Retinal pigment epithelial cell (primary cell): ENCODE measurements around the gene SEPHS2.

Source experiments
- DNase-seq: peaks from one replicate; pipeline ENCODE4 v3.0.0-alpha.2; 2010; ENCODE audit warnings: low read depth
- H3K4me3 ChIP-seq: 2 replicates; pipeline ENCODE4 v1.5.1; 2011; ENCODE audit warnings: mild to moderate bottlenecking, low read length, control low read depth, moderate library complexity
- TF ChIP-seq, protein P1 (sequence below): conservative IDR thresholded peaks from 2 replicates; pipeline ENCODE4 v1.5.1; 2011; ENCODE audit warnings: low read depth, low read length, control low read depth, inconsistent platforms

SEPHS2 gene

DNA sequence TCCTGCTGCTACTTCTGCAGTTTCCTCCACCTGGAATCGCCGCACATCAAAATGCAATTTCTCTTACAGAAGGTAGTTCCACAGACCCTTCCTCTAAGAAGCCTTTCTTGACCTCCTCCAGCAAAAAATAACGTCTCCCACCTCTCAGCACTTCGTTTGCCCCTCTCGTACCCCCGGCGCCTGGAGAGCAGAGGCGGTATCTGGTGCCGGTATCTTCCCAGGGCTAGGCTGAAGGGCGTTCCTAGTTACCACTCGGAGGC lies 16.3 kb downstream of the SEPHS2 start:
- peak overlapping the region; percentile 68 for H3K4me3 ChIP-seq
- no peak for DNase-seq
- TF ChIP-seq, protein P1, sequence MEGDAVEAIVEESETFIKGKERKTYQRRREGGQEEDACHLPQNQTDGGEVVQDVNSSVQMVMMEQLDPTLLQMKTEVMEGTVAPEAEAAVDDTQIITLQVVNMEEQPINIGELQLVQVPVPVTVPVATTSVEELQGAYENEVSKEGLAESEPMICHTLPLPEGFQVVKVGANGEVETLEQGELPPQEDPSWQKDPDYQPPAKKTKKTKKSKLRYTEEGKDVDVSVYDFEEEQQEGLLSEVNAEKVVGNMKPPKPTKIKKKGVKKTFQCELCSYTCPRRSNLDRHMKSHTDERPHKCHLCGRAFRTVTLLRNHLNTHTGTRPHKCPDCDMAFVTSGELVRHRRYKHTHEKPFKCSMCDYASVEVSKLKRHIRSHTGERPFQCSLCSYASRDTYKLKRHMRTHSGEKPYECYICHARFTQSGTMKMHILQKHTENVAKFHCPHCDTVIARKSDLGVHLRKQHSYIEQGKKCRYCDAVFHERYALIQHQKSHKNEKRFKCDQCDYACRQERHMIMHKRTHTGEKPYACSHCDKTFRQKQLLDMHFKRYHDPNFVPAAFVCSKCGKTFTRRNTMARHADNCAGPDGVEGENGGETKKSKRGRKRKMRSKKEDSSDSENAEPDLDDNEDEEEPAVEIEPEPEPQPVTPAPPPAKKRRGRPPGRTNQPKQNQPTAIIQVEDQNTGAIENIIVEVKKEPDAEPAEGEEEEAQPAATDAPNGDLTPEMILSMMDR = no peak

DNA sequence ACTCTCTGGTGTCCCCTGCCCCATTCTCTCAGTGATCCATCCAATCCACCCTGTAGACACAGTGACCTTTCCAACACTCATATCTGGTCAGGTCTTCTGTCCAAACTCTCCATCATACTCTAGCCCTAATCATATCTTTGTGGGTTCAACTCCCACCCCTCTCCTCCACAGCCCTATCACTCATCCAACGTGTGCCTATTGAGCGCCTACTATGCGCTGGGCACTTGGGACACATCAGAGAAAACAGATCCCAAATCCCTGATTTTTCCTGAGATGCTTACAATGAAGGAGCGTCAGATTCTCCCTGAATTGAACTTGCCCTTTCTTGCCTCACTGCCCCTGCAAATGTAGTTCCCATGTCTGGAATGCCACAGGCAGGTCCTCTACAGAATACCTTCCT lies 17.6 kb downstream of the SEPHS2 start:
- TF ChIP-seq, protein P1 = no peak
- H3K4me3 ChIP-seq = no peak overlapping the region
- no peak for DNase-seq

DNA sequence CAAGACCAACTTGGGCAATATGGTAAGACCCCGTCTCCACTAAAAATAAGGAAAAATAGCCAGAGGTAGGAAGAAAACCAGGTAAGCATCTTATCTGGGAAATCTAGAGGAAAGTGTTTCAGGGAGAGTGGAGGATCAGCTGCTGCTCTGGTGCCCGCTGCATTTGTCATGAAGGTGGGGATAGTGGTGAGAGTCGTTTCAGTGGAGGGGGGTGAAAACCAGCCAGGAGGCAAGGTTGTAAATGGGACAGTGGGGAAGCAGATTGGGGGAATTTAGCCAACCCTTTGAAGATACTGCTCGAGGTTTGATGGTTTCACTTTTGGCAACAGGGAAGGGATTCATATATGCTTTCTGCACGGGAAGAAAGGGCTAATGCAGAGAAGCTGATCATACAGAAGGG lies 24.7 kb downstream of the SEPHS2 start:
- H3K4me3 ChIP-seq = no peak overlapping the region
- TF ChIP-seq, protein P1 = no peak
- DNase-seq = no peak

DNA sequence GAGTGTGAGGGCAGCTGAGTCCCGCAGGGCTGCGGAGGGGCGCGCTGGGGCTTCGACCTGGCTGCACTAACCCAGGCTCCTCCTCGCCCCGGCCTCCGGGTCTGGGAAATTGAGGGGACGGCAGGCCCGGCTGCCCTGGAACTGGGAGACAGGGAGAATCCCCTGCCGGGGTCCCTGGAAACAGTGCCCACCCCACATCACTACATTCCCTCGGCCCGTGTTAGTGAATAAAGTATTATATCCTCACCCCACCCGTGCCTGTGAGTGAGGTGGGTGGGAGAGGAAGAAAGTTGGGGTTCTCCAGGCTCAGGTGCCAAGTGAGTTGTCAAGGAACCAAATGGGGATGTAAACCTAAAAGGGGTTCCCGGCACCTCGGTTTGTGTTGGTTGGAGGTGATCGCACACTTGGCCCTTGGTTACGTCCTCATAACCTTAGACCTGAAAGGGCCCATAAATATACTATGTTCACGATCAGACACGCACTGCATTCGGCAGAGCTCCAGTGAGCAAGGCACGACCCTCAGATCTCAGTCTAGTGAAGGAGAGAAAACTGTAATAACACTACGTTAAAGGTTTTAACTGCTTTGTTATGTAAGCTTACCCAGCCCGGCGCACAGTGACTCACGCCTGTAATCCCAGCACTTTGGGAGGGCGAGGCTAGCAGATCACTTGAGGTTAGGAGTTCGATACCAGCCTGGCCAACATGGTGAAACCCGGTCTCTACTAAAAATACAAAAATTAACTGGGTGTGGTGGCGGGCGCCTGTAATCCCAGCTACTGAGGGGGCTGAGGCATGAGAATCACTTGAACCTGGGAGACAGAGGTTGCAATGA lies 27.1 kb downstream of the SEPHS2 start:
- H3K4me3 ChIP-seq = peak overlapping the region; percentile 43
- DNase-seq = no peak
- TF ChIP-seq, protein P1 = peak; percentile 19

DNA sequence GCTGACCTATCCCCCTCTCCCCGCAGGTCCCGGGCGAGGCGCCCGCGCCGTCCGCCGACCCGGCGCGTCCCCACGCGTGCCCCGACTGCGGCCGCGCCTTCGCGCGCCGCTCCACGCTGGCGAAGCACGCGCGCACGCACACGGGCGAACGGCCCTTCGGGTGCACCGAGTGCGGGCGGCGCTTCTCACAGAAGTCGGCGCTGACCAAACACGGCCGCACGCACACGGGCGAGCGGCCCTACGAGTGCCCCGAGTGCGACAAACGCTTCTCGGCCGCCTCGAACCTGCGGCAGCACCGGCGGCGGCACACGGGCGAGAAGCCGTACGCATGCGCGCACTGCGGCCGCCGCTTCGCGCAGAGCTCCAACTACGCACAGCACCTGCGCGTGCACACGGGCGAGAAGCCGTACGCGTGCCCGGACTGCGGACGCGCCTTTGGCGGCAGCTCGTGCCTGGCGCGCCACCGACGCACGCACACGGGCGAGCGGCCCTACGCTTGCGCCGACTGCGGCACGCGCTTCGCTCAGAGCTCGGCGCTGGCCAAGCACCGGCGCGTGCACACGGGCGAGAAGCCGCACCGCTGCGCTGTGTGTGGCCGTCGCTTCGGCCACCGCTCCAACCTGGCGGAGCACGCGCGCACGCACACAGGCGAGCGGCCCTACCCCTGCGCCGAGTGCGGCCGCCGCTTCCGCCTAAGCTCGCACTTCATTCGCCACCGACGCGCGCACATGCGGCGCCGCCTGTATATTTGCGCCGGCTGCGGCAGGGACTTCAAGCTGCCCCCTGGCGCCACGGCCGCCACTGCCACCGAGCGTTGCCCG lies 27.9 kb downstream of the SEPHS2 start:
- peak overlapping the region; percentile 43 for H3K4me3 ChIP-seq
- DNase-seq = peak; percentile 71
- TF ChIP-seq, protein P1 = no peak

DNA sequence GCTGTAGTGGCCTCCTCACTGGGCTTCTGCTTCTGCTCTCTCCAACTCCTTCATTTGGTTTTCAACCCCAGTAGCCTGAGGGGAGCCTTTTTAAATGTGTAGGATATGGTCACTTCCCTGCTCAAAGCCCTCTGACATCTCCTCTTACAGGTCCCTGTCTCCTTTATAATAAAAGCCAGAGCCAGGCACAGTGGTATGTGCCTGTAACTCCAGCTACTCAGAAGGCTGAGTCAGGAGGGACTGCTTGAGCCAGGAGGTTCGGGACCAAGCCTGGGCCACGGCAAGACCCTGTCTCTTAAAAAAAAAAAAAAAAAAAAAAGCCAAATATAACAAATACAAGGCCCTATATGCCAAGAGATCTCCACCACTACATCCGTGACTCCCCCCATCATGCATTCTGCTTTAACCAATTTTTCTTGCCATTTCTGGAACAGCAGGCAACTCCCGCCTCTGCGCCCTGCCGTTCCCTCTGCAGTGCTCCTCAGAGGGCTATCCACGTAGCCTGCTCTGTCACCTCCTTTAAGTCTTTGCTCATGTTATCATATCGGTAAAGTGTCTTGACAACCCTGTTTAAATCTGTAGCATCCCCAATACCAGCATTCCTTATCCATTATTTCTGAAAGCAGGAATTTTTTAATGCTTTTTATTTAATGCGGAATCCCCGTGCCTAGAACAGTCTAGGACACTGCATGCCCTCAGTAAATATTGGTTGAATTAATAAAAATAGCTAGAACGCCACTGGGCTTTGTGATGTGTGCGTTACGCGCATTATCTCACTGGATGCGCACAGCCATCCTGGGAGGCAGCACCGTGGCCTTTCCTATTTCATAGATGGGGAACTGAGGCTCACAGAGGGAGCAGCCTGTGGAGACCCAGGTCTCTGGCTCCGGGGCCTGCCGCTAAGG lies 28.8 kb downstream of the SEPHS2 start:
- peak overlapping the region; percentile 43 for H3K4me3 ChIP-seq
- TF ChIP-seq, protein P1 = no peak
- no peak for DNase-seq
